Measurements from ENCODE around the gene EPHB2.

EPHB2 gene

GRCh38 chr1:22870201-22870871 is 159.7 kb downstream of the EPHB2 start:
- no peaks in the 10 kb centered on the region for H3K4me1 Mint-ChIP-seq (ENCODE audit: low read depth)
- no peak overlapping the region for H3K4me3 Mint-ChIP-seq

GRCh38 chr1:22872981-22873664 is 162.5 kb downstream of the EPHB2 start:
- H3K27me3 Mint-ChIP-seq: peaks cover 10% of the 10 kb centered on the region
- no peaks in the 10 kb centered on the region for H3K4me1 Mint-ChIP-seq (ENCODE audit: low read depth)
- H3K9me3 Mint-ChIP-seq: no peaks in the 10 kb centered on the region
- H3K36me3 Mint-ChIP-seq (ENCODE audit: low read depth): no peaks in the 10 kb centered on the region
- no peak overlapping the region for H3K4me3 Mint-ChIP-seq
- no peak overlapping the region for H3K27ac Mint-ChIP-seq

More at GRCh38 chr1:22870201-22870871, 159.7 kb downstream of the EPHB2 start:
- H3K27me3 Mint-ChIP-seq: peaks cover 9% of the 10 kb centered on the region
- H3K36me3 Mint-ChIP-seq (ENCODE audit: low read depth): no peaks in the 10 kb centered on the region
- H3K27ac Mint-ChIP-seq: no peak overlapping the region
- no peaks in the 10 kb centered on the region for H3K9me3 Mint-ChIP-seq

GRCh38 chr1:22874785-22875184 is 164.1 kb downstream of the EPHB2 start:
- Mint-ChIP-seq H3K36me3 (ENCODE audit: low read depth) (no peaks in the 10 kb centered on the region), H3K4me3 (no peak overlapping the region), H3K27me3 (peaks cover 5% of the 10 kb centered on the region), H3K27ac (no peak overlapping the region), H3K4me1 (ENCODE audit: low read depth) (no peaks in the 10 kb centered on the region), H3K9me3 (no peaks in the 10 kb centered on the region)

GRCh38 chr1:22875241-22875640 is 164.6 kb downstream of the EPHB2 start:
- Mint-ChIP-seq H3K4me3 (no peak overlapping the region), H3K27me3 (peaks cover 5% of the 10 kb centered on the region), H3K27ac (no peak overlapping the region), H3K9me3 (no peaks in the 10 kb centered on the region), H3K4me1 (ENCODE audit: low read depth) (no peaks in the 10 kb centered on the region), H3K36me3 (ENCODE audit: low read depth) (no peaks in the 10 kb centered on the region)

- no peaks in the 10 kb centered on the region for H3K4me1 Mint-ChIP-seq (ENCODE audit: low read depth)
- H3K27ac Mint-ChIP-seq: no peak overlapping the region
- no peaks in the 10 kb centered on the region for H3K36me3 Mint-ChIP-seq (ENCODE audit: low read depth)
- no peak overlapping the region for H3K4me3 Mint-ChIP-seq
- H3K27me3 Mint-ChIP-seq: peaks cover 5% of the 10 kb centered on the region
- no peaks in the 10 kb centered on the region for H3K9me3 Mint-ChIP-seq
These were observed 165.2 kb downstream of the EPHB2 start for GRCh38 chr1:22875841-22876240.

- peaks cover 5% of the 10 kb centered on the region for H3K27me3 Mint-ChIP-seq
- no peak overlapping the region for H3K4me3 Mint-ChIP-seq
- H3K9me3 Mint-ChIP-seq: no peaks in the 10 kb centered on the region
- no peaks in the 10 kb centered on the region for H3K36me3 Mint-ChIP-seq (ENCODE audit: low read depth)
- H3K4me1 Mint-ChIP-seq (ENCODE audit: low read depth): no peaks in the 10 kb centered on the region
- H3K27ac Mint-ChIP-seq: no peak overlapping the region
These were observed 165.9 kb downstream of the EPHB2 start for GRCh38 chr1:22876359-22877111.

- peaks cover 5% of the 10 kb centered on the region for H3K27me3 Mint-ChIP-seq
- H3K27ac Mint-ChIP-seq: no peak overlapping the region
- no peaks in the 10 kb centered on the region for H3K36me3 Mint-ChIP-seq (ENCODE audit: low read depth)
- no peaks in the 10 kb centered on the region for H3K4me1 Mint-ChIP-seq (ENCODE audit: low read depth)
- no peak overlapping the region for H3K4me3 Mint-ChIP-seq
- no peaks in the 10 kb centered on the region for H3K9me3 Mint-ChIP-seq
These were observed 166.7 kb downstream of the EPHB2 start for GRCh38 chr1:22877112-22877915.

GRCh38 chr1:22877980-22878379 is 167.3 kb downstream of the EPHB2 start:
- Mint-ChIP-seq H3K36me3 (ENCODE audit: low read depth) (no peaks in the 10 kb centered on the region), H3K4me1 (ENCODE audit: low read depth) (no peaks in the 10 kb centered on the region), H3K27me3 (peaks cover 5% of the 10 kb centered on the region), H3K4me3 (no peak overlapping the region), H3K9me3 (no peaks in the 10 kb centered on the region), H3K27ac (no peak overlapping the region)

- H3K36me3 Mint-ChIP-seq (ENCODE audit: low read depth): no peaks in the 10 kb centered on the region
- H3K9me3 Mint-ChIP-seq: no peaks in the 10 kb centered on the region
- no peak overlapping the region for H3K27ac Mint-ChIP-seq
- peaks cover 5% of the 10 kb centered on the region for H3K27me3 Mint-ChIP-seq
- no peak overlapping the region for H3K4me3 Mint-ChIP-seq
- H3K4me1 Mint-ChIP-seq (ENCODE audit: low read depth): no peaks in the 10 kb centered on the region
These were observed 168.0 kb downstream of the EPHB2 start for GRCh38 chr1:22878626-22879025.

GRCh38 chr1:22879445-22879844 is 168.8 kb downstream of the EPHB2 start:
- H3K27ac Mint-ChIP-seq: no peak overlapping the region
- H3K9me3 Mint-ChIP-seq: no peaks in the 10 kb centered on the region
- H3K4me3 Mint-ChIP-seq: no peak overlapping the region
- peaks cover 5% of the 10 kb centered on the region for H3K27me3 Mint-ChIP-seq
- H3K36me3 Mint-ChIP-seq (ENCODE audit: low read depth): no peaks in the 10 kb centered on the region
- peaks cover under 1% of the 10 kb centered on the region for H3K4me1 Mint-ChIP-seq (ENCODE audit: low read depth)

- H3K36me3 Mint-ChIP-seq (ENCODE audit: low read depth): no peaks in the 10 kb centered on the region
These were observed 169.5 kb downstream of the EPHB2 start for GRCh38 chr1:22880174-22880601.

GRCh38 chr1:22883406-22883805 is 172.8 kb downstream of the EPHB2 start:
- Mint-ChIP-seq H3K4me3 (no peak overlapping the region), H3K4me1 (ENCODE audit: low read depth) (peaks cover 10% of the 10 kb centered on the region), H3K9me3 (no peaks in the 10 kb centered on the region), H3K27me3 (peaks cover 10% of the 10 kb centered on the region), H3K36me3 (ENCODE audit: low read depth) (no peaks in the 10 kb centered on the region), H3K27ac (no peak overlapping the region)

More at GRCh38 chr1:22880174-22880601, 169.5 kb downstream of the EPHB2 start:
- H3K27me3 Mint-ChIP-seq: peaks cover 5% of the 10 kb centered on the region
- H3K9me3 Mint-ChIP-seq: no peaks in the 10 kb centered on the region
- H3K27ac Mint-ChIP-seq: no peak overlapping the region
- no peak overlapping the region for H3K4me3 Mint-ChIP-seq
- H3K4me1 Mint-ChIP-seq (ENCODE audit: low read depth): peaks cover 8% of the 10 kb centered on the region

- H3K27me3 Mint-ChIP-seq: peaks cover 26% of the 10 kb centered on the region
- peaks cover 10% of the 10 kb centered on the region for H3K4me1 Mint-ChIP-seq (ENCODE audit: low read depth)
- peak overlapping the region; percentile 64 for H3K27ac Mint-ChIP-seq
- no peaks in the 10 kb centered on the region for H3K36me3 Mint-ChIP-seq (ENCODE audit: low read depth)
- no peaks in the 10 kb centered on the region for H3K9me3 Mint-ChIP-seq
- peak overlapping the region; percentile 30 for H3K4me3 Mint-ChIP-seq
These were observed 174.3 kb downstream of the EPHB2 start for GRCh38 chr1:22884806-22885530.

GRCh38 chr1:22886211-22886610 is 175.6 kb downstream of the EPHB2 start:
- Mint-ChIP-seq H3K27me3 (peaks cover 26% of the 10 kb centered on the region), H3K4me1 (ENCODE audit: low read depth) (peaks cover 10% of the 10 kb centered on the region), H3K27ac (peak overlapping the region; percentile 31), H3K4me3 (no peak overlapping the region), H3K36me3 (ENCODE audit: low read depth) (no peaks in the 10 kb centered on the region), H3K9me3 (no peaks in the 10 kb centered on the region)

Data from stimulated activated naive CD8-positive, alpha-beta T cell treated with anti-CD3 and anti-CD28 coated beads, Interleukin-15, Interleukin-2, amounts not matched to agents 100 ng/mL and 50 ng/mL, for 24 hours (primary cell).